Caki2 (cell line): ENCODE measurements around the gene YIPF6. TPM values are rescaled to one million over a fixed set of nuclear protein-coding genes. Genes with fewer than 3 reads are reported as not detected.
"Not testable (repeated sequence)": the region's sequence is repeated elsewhere in the genome, so short reads cannot be mapped to it uniquely, and the experiment has no call there.

Experiments used
- DNase-seq: peaks from one replicate; pipeline ENCODE4 v3.0.0-alpha.2; 2015; ENCODE audit warnings: low read depth
- in situ Hi-C: cut with HindIII; loops from 2 replicates; pipeline ENCODE4 v1.10.0; 2016; ENCODE audit warnings: low sequenced_read_pairs, low pct_unique_long_range_greater_than_20kb, mixed read lengths
- total RNA-seq: library from RNA; depleted of rRNA; stranded (reverse); fragments of >200 nt; shearing (Covaris generic); gene quantifications from 2 replicates; pipeline ENCODE4 v1.2.3, GENCODE V29; 2014; ENCODE audit warnings: low replicate concordance

The YIPF6 gene
- total RNA-seq, 1 experiment from 2014 or later = 28.1 TPM

- in situ Hi-C loops = no loop called here
- DNase-seq = peak; percentile 22
These were observed 973 bp downstream of the YIPF6 start for GRCh38 chrX:68499543-68500504.

DNA sequence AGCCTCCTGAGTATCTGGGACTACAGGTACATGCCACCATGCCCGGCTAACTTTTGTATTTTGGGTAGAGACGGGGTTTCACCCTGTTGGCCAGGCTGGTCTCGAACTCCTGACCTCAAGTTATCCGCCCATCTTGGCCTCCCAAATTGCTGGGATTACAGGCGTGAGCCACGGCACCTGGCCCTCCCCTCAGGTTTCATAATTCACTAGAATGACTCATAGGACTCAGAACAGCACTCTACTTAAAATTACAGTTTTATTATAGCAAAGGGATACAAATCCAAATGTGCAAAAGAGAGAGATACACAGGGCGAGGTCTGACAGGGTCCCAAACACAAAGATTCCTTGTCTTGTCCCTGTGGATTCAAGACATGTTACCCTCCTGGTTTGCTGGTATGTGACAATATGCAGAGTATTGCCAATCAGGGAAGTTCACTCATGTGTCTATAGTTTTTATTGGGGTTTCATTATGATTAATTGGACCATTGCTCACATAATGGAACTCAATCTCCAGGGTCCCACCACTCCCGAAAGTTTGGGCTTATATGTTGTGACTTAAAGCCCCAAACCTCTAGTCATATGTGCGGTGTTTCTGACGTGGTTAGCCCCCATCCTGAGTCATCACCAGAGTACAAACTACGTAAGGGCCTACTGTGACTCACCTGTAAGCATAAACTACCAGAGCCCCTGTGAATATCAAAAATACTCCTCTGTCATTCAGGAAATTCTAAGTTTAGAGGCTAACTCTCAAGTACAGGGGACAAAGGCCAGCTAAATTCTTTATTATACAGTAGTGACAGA lies 5.2 kb downstream of the YIPF6 start:
- in situ Hi-C loops = no loop called here
- peak; percentile 27 for DNase-seq

DNA sequence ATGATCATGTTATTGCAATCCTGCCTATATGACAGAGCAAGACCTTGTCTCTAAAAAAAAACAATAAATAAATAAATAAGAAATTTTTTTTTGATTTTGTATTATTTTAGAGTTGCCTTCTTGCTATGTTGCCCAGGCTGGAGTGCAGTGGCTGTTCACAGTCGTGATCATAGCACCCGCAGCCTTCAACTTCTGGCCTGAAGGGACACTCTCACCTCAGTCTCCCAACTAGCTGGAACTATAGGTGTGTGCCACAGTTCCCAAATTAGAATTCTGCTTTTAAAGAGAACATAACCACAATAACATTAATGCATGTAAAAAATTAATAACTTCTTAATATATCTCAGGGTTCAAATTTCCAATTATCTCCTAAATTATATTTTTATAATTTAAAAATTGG lies 7.8 kb downstream of the YIPF6 start:
- DNase-seq = no peak

GRCh38 chrX:68508799-68509198 lies 9.9 kb downstream of the YIPF6 start:
- in situ Hi-C loops = no loop called here
- peak; percentile 10 for DNase-seq

More for the DNA sequence above, 7.8 kb downstream of the YIPF6 start:
- in situ Hi-C loops = no loop called here

- in situ Hi-C loops = no loop called here
- peak; percentile 16 for DNase-seq
These were observed 12.4 kb downstream of the YIPF6 start for GRCh38 chrX:68511255-68511654.

DNA sequence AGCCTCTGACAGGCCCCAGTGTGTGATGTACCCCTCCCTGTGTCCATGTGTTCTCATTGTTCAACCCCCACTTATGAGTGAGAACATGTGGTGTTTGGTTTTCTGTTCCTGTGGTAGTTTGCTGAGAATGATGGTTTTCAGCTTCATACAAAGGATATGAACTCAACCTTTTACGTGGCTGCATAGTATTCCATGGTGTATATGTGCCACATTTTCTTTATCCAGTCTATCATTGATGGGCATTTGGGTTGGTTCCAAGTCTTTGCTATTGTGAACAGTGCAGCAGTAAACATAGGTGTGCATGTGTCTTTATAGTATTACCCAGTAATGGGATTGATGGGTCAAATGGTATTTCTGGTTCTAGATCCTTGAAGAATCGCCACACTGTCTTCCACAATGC lies 25.8 kb downstream of the YIPF6 start:
- in situ Hi-C loops, DNase-seq: not testable (repeated sequence)

- no peak for DNase-seq
- in situ Hi-C loops = no loop called here
These were observed 34.1 kb downstream of the YIPF6 start for GRCh38 chrX:68532831-68533533.

GRCh38 chrX:68533656-68534055 lies 34.8 kb downstream of the YIPF6 start:
- no peak for DNase-seq
- in situ Hi-C loops = no loop called here

DNA sequence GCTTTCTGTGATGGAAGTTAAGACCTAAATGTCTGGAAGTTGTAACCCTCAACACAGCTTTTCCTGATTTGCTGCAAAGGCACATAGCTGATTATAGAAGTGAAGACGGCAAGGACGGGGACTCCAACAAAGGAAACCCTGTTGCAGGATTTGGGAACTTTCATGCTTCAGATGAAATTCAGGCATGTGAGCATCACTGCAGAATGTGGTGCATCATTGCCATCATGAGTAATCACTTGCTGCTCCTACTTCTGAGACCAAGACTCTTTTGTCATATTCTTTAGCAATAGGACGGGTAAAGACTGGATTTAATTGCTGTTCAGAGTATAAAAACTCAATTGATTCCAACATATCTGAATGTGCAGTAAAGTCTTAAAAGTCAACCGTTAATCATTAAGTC lies 35.8 kb downstream of the YIPF6 start:
- in situ Hi-C loops = no loop called here
- no peak for DNase-seq

- in situ Hi-C loops = no loop called here
- no peak for DNase-seq
These were observed 37.6 kb downstream of the YIPF6 start for GRCh38 chrX:68536429-68536828.

DNA sequence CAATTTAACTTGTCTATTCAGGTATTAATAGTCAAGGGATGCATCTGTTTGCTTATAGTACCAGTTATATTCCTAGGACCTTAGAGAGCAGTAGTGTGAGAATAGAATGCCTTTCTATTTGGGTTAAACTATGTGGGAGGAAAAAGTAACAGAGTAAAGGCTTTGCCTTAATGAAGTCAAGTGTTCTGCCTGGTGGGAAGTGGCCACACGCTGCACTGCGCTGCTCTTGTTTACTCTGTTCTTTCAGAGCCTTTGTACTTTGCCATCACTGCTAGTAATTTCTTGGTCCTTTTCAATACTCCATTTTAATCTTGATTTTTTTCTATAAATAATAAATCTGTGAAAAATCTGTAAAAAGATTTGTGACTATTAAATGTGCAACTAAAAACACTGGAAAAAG lies 38.0 kb downstream of the YIPF6 start:
- in situ Hi-C loops = no loop called here

DNA sequence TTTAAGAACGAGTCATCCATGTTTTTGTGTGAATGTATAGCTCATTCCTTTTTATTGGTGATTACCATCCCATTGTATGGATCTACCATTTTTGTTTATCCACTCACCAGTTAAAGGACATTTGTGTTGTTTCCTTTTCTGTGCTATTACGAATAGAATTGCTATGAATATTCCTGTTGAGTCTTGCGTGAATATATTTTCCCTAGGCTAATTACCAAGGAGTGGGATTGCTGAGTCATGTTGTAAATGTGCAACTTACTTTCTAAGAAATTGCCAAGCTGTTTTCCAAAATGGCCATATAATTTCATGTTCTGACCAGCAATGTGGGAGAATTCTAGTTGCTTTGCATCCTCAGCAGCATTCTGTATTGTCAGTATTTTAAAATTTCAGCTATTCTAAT lies 51.3 kb downstream of the YIPF6 start:
- in situ Hi-C loops = no loop called here
- no peak for DNase-seq

More for the DNA sequence above, 38.0 kb downstream of the YIPF6 start:
- no peak for DNase-seq

DNA sequence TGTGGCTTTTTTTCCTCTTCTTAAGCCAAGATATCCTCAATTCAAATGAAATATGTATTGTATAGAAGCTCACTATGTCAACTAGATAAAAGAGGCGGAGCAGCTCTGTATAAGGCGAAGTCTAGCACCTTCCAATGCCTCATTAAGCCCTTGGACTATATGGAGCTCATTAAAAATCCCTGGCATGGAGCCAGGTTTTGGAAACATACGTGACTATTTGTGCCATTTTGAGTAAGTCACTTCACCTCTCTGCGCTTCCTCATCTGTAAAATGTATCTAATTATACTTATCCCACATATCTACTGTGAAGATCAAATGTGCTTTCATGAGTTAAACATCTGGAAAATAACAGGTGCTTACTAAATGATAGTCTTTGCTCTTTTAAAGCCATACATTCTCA lies 57.2 kb downstream of the YIPF6 start:
- in situ Hi-C loops = no loop called here
- DNase-seq = no peak

GRCh38 chrX:68557126-68557525 lies 58.3 kb downstream of the YIPF6 start:
- DNase-seq, in situ Hi-C loops: not testable (repeated sequence)

DNA sequence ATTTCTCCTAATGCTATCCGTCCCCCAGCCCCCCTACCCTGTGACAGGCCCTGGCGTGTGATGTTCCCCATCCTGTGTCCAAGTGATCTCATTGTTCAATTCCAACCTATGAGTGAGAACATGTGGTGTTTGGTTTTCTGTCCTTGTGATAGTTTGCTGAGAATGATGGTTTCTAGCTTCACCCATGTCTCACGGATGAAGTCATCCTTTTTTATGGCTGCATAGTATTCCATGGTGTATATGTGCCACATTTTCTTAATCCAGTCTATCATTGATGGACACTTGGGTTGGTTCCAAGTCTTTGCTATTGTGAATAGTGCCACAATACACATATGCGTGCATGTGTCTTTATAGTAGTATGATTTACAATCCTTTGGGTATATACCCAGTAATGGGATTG lies 61.1 kb downstream of the YIPF6 start:
- in situ Hi-C loops = not testable (repeated sequence)

DNA sequence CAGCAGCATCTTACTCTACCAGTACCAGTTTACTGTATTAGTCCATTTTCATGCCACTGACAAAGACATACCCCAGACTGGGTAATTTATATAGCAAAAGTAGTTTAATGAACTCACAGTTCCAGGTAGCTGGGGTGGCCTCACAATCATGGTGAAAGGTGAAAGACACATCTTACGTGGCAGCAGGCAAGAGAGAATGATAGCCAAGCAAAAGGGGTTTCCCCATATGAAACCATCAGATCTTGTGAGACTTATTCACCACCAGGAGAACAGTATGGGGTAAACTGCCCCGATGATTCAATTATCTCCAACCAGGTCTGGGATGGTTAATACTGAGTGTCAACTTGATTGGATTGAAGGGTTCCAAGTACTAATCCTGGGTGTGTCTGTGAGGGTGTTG lies 69.3 kb downstream of the YIPF6 start:
- in situ Hi-C loops = no loop called here
- no peak for DNase-seq

More for the DNA sequence above, 61.1 kb downstream of the YIPF6 start:
- not testable (repeated sequence) for DNase-seq

DNA sequence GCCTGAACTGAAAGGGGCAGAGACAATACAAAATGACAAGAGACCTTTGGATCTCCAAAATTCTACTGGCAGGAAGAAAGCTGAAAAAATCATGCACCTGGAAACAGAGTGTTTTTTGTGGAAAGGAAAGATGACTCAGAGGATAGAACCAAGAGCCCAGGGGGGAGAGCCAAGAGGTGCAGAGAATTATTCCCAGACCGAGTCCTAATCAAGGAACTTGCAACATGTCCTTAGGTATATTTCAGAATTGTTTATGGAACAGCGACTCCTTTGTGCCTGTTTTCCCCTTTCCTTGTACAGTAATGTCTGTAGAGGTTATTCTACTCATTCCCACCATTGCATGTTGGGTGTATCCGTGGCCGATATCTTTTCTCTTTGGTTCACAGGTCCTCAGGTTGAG lies 71.7 kb downstream of the YIPF6 start:
- in situ Hi-C loops = no loop called here
- DNase-seq = no peak

- in situ Hi-C loops = no loop called here
These were observed 72.4 kb downstream of the YIPF6 start for GRCh38 chrX:68571292-68571609.

More at GRCh38 chrX:68571292-68571609, 72.4 kb downstream of the YIPF6 start:
- no peak for DNase-seq
